Mesothelial cell of epicardium (in vitro differentiated cells): Measurements from ENCODE around the gene CLIP2. TPM values are rescaled to one million over a fixed set of nuclear protein-coding genes. Genes with fewer than 3 reads are reported as not detected.
A peak's percentile ranks its signal among the peaks of the same experiment; 100 is the strongest.
"Not testable (repeated sequence)": the region's sequence is repeated elsewhere in the genome, so short reads cannot be mapped to it uniquely, and the experiment has no call there.

ENCODE experiments used
- DNase-seq, 2 experiments: peaks; one replicate each; pipeline ENCODE4 v3.0.0; 2021; ENCODE audit warnings: low spot score in 2 of 2; ENCODE audit not compliant: unreplicated experiment in 2 of 2
- H3K27ac Mint-ChIP-seq: 2 replicates; pipeline ENCODE4 v1.8.0; 2021; ENCODE audit warnings: mixed read lengths
- H3K27me3 Mint-ChIP-seq: 2 replicates; pipeline ENCODE4 v1.8.0; 2021; ENCODE audit warnings: low read depth, mixed read lengths
- H3K36me3 Mint-ChIP-seq: 2 replicates; pipeline ENCODE4 v1.8.0; 2021; ENCODE audit warnings: mixed read lengths
- H3K4me1 Mint-ChIP-seq: 2 replicates; pipeline ENCODE4 v1.8.0; 2021; ENCODE audit warnings: mixed read lengths
- H3K4me3 Mint-ChIP-seq: 2 replicates; pipeline ENCODE4 v1.8.0; 2021; ENCODE audit warnings: mild to moderate bottlenecking, moderate library complexity, mixed read lengths
- H3K9me3 Mint-ChIP-seq: 2 replicates; pipeline ENCODE4 v1.8.0; 2021; ENCODE audit warnings: mixed read lengths
- CTCF ChIP-seq: fragments of 200-600 bp; sonication (generic); IDR thresholded peaks from one replicate; pipeline ENCODE4 v1.5.0; 2021; ENCODE audit warnings: antibody characterized with exemption; ENCODE audit not compliant: unreplicated experiment
- total RNA-seq: library from RNA; stranded (reverse); gene quantifications from 3 replicates; pipeline ENCODE4 v1.2.1, GENCODE V29; 2021

Gene CLIP2
- total RNA-seq, 1 donor from 2014 or later = 40.2 TPM

- TF ChIP-seq CTCF = no peak
Measured at GRCh38 chr7:74412056-74412455, 122.8 kb downstream of the CLIP2 start.

GRCh38 chr7:74412603-74413002 lies 123.4 kb downstream of the CLIP2 start:
- no peaks in the 10 kb centered on the region for H3K36me3 Mint-ChIP-seq
- H3K4me3 Mint-ChIP-seq = no peak overlapping the region
- no peak for TF ChIP-seq CTCF
- no peaks in the 10 kb centered on the region for H3K27me3 Mint-ChIP-seq
- H3K4me1 Mint-ChIP-seq = peaks cover 2% of the 10 kb centered on the region
- H3K27ac Mint-ChIP-seq = no peak overlapping the region
- no peak for DNase-seq
- no peaks in the 10 kb centered on the region for H3K9me3 Mint-ChIP-seq

More at GRCh38 chr7:74412056-74412455, 122.8 kb downstream of the CLIP2 start:
- H3K27me3 Mint-ChIP-seq = no peaks in the 10 kb centered on the region
- no peak overlapping the region for H3K27ac Mint-ChIP-seq
- no peak overlapping the region for H3K4me3 Mint-ChIP-seq
- no peaks in the 10 kb centered on the region for H3K36me3 Mint-ChIP-seq
- H3K4me1 Mint-ChIP-seq = no peaks in the 10 kb centered on the region
- H3K9me3 Mint-ChIP-seq = no peaks in the 10 kb centered on the region
- no peak for DNase-seq

- DNase-seq, H3K4me3 Mint-ChIP-seq, H3K9me3 Mint-ChIP-seq, H3K4me1 Mint-ChIP-seq, H3K36me3 Mint-ChIP-seq, H3K27ac Mint-ChIP-seq, H3K27me3 Mint-ChIP-seq: not testable (repeated sequence)
Measured at GRCh38 chr7:74414595-74415333, 125.6 kb downstream of the CLIP2 start.

- no peaks in the 10 kb centered on the region for H3K27me3 Mint-ChIP-seq
- no peaks in the 10 kb centered on the region for H3K9me3 Mint-ChIP-seq
- peak; percentile 92 for TF ChIP-seq CTCF
- DNase-seq = peak; percentile 54 to 82
- no peaks in the 10 kb centered on the region for H3K36me3 Mint-ChIP-seq
- H3K27ac Mint-ChIP-seq = no peak overlapping the region
- no peak overlapping the region for H3K4me3 Mint-ChIP-seq
- H3K4me1 Mint-ChIP-seq = peaks cover 2% of the 10 kb centered on the region
Measured at GRCh38 chr7:74417419-74417971, 128.3 kb downstream of the CLIP2 start.

- Mint-ChIP-seq H3K27ac (no peak overlapping the region), H3K4me3 (no peak overlapping the region), H3K4me1 (peaks cover 2% of the 10 kb centered on the region), H3K27me3 (no peaks in the 10 kb centered on the region), H3K36me3 (no peaks in the 10 kb centered on the region), H3K9me3 (no peaks in the 10 kb centered on the region)
- TF ChIP-seq CTCF = no peak
- DNase-seq = no peak
Measured at GRCh38 chr7:74418076-74418475, 128.9 kb downstream of the CLIP2 start.

- Mint-ChIP-seq H3K9me3 (no peaks in the 10 kb centered on the region), H3K4me3 (no peak overlapping the region), H3K27ac (no peak overlapping the region), H3K4me1 (peaks cover 2% of the 10 kb centered on the region), H3K27me3 (no peaks in the 10 kb centered on the region), H3K36me3 (no peaks in the 10 kb centered on the region)
- DNase-seq = no peak
- no peak for TF ChIP-seq CTCF
Measured at GRCh38 chr7:74418538-74418937, 129.3 kb downstream of the CLIP2 start.

GRCh38 chr7:74419232-74419631 lies 130.0 kb downstream of the CLIP2 start:
- DNase-seq, H3K4me1 Mint-ChIP-seq, H3K36me3 Mint-ChIP-seq, H3K9me3 Mint-ChIP-seq, H3K4me3 Mint-ChIP-seq, H3K27ac Mint-ChIP-seq, H3K27me3 Mint-ChIP-seq: not testable (repeated sequence)
